K562 (cell line): Measurements from ENCODE around the gene SLC16A5. TPM values are rescaled to one million over a fixed set of nuclear protein-coding genes. Genes with fewer than 3 reads are reported as not detected.
A peak's percentile ranks its signal among the peaks of the same experiment; 100 is the strongest.

Source experiments
- ATF6 ChIP-seq: sonication (generic); formaldehyde crosslinking; IDR thresholded peaks from 2 replicates; pipeline ENCODE4 v1.4.0; 2020; ENCODE audit warnings: mild to moderate bottlenecking, missing genetic modification reagents
- E2F4 ChIP-seq: sonication (generic); formaldehyde crosslinking; IDR thresholded peaks from 2 replicates; pipeline ENCODE4 v1.8.0; 2022; ENCODE audit warnings: mild to moderate bottlenecking, low read depth, missing genetic modification reagents
- ETV5 ChIP-seq: sonication (generic); formaldehyde crosslinking; IDR thresholded peaks from 2 replicates; pipeline ENCODE4 v1.4.0; 2020; ENCODE audit warnings: low read depth, mild to moderate bottlenecking, missing genetic modification reagents
- ETV6 ChIP-seq, 3 experiments: fragments of 150-350 bp in 1 of 3; sonication (generic) in 1 of 3; formaldehyde crosslinking in 1 of 3; IDR thresholded peaks; 2 replicates each; pipeline versions ENCODE4 v1.6.1 to v1.8.0; 2014 to 2022; ENCODE audit warnings: borderline replicate concordance in 2 of 3, low read depth in 2 of 3, antibody characterized with exemption in 1 of 3, low read length in 1 of 3, mild to moderate bottlenecking in 1 of 3, missing genetic modification reagents in 1 of 3
- FOXA1 ChIP-seq: fragments of 450-650 bp; IDR thresholded peaks from 2 replicates; pipeline ENCODE4 v1.6.1; 2016; ENCODE audit warnings: mild to moderate bottlenecking, borderline replicate concordance
- GTF2A2 ChIP-seq: IDR thresholded peaks from 2 replicates; pipeline ENCODE4 v1.6.1; 2016; ENCODE audit warnings: mild to moderate bottlenecking, missing genetic modification characterization, missing compliant biosample characterization
- HNRNPLL ChIP-seq: fragments of 200-400 bp; formaldehyde crosslinking; IDR thresholded peaks from 2 replicates; pipeline ENCODE4 v1.6.1; 2017; ENCODE audit warnings: low read length, low read depth, mild to moderate bottlenecking; ENCODE audit not compliant: poor library complexity, severe bottlenecking
- LARP7 ChIP-seq: fragments of 450-650 bp; IDR thresholded peaks from 2 replicates; pipeline ENCODE4 v1.6.1; 2016
- MTA2 ChIP-seq: fragments of 450-650 bp; IDR thresholded peaks from 2 replicates; pipeline ENCODE4 v1.6.1; 2016; ENCODE audit warnings: low read depth
- PHB2 ChIP-seq: fragments of 450-650 bp; IDR thresholded peaks from 2 replicates; pipeline ENCODE4 v1.6.1; 2017; ENCODE audit warnings: low read depth
- PHF8 ChIP-seq: fragments of 200-600 bp; sonication (generic); IDR thresholded peaks from 2 replicates; pipeline ENCODE4 v1.6.1; 2012; ENCODE audit warnings: mixed run types, mild to moderate bottlenecking, inconsistent platforms, low read length, moderate library complexity, borderline replicate concordance
- PTRF ChIP-seq: fragments of 450-650 bp; IDR thresholded peaks from 2 replicates; pipeline ENCODE4 v1.6.1; 2016; ENCODE audit warnings: mild to moderate bottlenecking, missing genetic modification characterization, missing compliant biosample characterization
- SIN3A ChIP-seq, 2 experiments: fragments of 150-350 bp in 1 of 2; IDR thresholded peaks; 2 replicates each; pipeline ENCODE4 v1.6.1; 2011 to 2016; ENCODE audit warnings: borderline replicate concordance in 2 of 2, low read depth in 2 of 2, low read length in 2 of 2, mild to moderate bottlenecking in 2 of 2, moderate library complexity in 2 of 2; ENCODE audit not compliant: control insufficient read depth in 1 of 2
- SRSF9 ChIP-seq: fragments of 200-400 bp; formaldehyde crosslinking; IDR thresholded peaks from 2 replicates; pipeline ENCODE4 v1.6.1; 2017; ENCODE audit warnings: low read depth, low read length, borderline replicate concordance
- TFAP4 ChIP-seq: sonication (generic); formaldehyde crosslinking; IDR thresholded peaks from 2 replicates; pipeline ENCODE4 v1.8.0; 2022; ENCODE audit warnings: missing genetic modification reagents, mild to moderate bottlenecking, moderate library complexity, borderline replicate concordance
- ZBTB49 ChIP-seq: sonication (generic); formaldehyde crosslinking; IDR thresholded peaks from 2 replicates; pipeline ENCODE4 v1.8.0; 2022; ENCODE audit warnings: missing genetic modification reagents, mild to moderate bottlenecking, borderline replicate concordance
- ZNF146 ChIP-seq: IDR thresholded peaks from one replicate; pipeline ENCODE4 v1.6.1; 2018; ENCODE audit warnings: missing compliant biosample characterization; ENCODE audit not compliant: unreplicated experiment
- ZNF511 ChIP-seq: sonication (generic); formaldehyde crosslinking; IDR thresholded peaks from 2 replicates; pipeline ENCODE4 v1.8.0; 2022; ENCODE audit warnings: mild to moderate bottlenecking, missing genetic modification reagents
- ZNF75A ChIP-seq: fragments of 450-650 bp; formaldehyde crosslinking; IDR thresholded peaks from 2 replicates; pipeline ENCODE4 v1.4.0; 2020; ENCODE audit warnings: mild to moderate bottlenecking
- polyA plus RNA-seq, 8 experiments: library from polyadenylated mRNA; depleted of rRNA in 4 of 8; stranded (reverse) in 5 of 8; unstranded in 3 of 8; fragments of >200 nt; fragmentation: Nextera tagmentation in 2 of 8; fragmentation: Illumina TruSeq in 1 of 8; extraction: Ambion mirVana in 2 of 8; extraction: Trizol in 1 of 8; gene quantifications; 2 replicates each; pipeline versions ENCODE4 v1.2.1 to v1.2.3, GENCODE V29; 2011 to 2014; ENCODE audit warnings: inconsistent platforms in 1 of 8, missing spikeins in 1 of 8
- total RNA-seq, 7 experiments: library from RNA; depleted of rRNA in 6 of 7; stranded (reverse); fragments of >200 nt in 6 of 7; fragmentation: Illumina TruSeq in 2 of 7; extraction: Trizol in 2 of 7; gene quantifications; 2 replicates each; pipeline versions ENCODE4 v1.2.1 to v1.2.3, GENCODE V29; 2011 to 2021; ENCODE audit warnings: low replicate concordance in 1 of 7

The SLC16A5 gene
- total and polyA plus RNA-seq, 9 of the 15 experiments (the other 6 are each of a cell fraction or from before 2014, with no cell fraction given) = 0.06 to 2.6 (median 0.91) TPM

GRCh38 chr17:75131278-75132017 lies 43.7 kb downstream of the SLC16A5 start, which contains the start of gene NT5C (continued):
- TF ChIP-seq ZNF146 (CRISPR knock-in tag) (no peak), ETV6 (IDR thresholded peaks at IDR 0.05; ENCODE audit: borderline replicate concordance in 1 of 2, low read depth in 2 of 2, low read length in 1 of 2) (0 out of 4 replicates have a peak, but pooled peaks of 1 of the 2 experiments have one; percentile 22), ETV6 (CRISPR knock-in tag; IDR thresholded peaks at IDR 0.05; ENCODE audit: borderline replicate concordance) (no peak), ZBTB49 (CRISPR knock-in tag) (no peak), GTF2A2 (tag) (no peak), HNRNPLL (peak; percentile 83), SRSF9 (no peak), ZNF75A (CRISPR knock-in tag) (no peak; the same call in 1 of the 2 replicates), PHB2 (no peak), PHF8 (peak; percentile 90; the same call in 1 of the 2 replicates), TFAP4 (no peak), LARP7 (no peak), ZNF511 (peak; percentile 93), MTA2 (no peak), ATF6 (CRISPR knock-in tag) (peak; percentile 82; the same call in 1 of the 2 replicates), ETV5 (CRISPR knock-in tag) (peak; percentile 97), E2F4 (0 out of 2 replicates have a peak, but pooled peaks have one; percentile 42), SIN3A (IDR thresholded peaks at IDR 0.05; ENCODE audit: borderline replicate concordance in 2 of 2, control insufficient read depth in 1 of 2, low read depth in 2 of 2, low read length in 2 of 2) (peak; percentile 58 to 94; a peak in 1 of 4 replicates), FOXA1 (no peak), PTRF (no peak)
